ENCODE results near the gene ULBP3.
"Not testable (repeated sequence)": the region's sequence is repeated elsewhere in the genome, so short reads cannot be mapped to it uniquely, and the experiment has no call there.

The ULBP3 gene

GRCh38 chr6:150076196-150076893, 7.4 kb upstream of the ULBP3 start:
- Histone ChIP-seq H3K27me3 (replicated peaks; ENCODE audit: control insufficient read depth, insufficient read depth, low read length) (no peaks in the 10 kb centered on the region; the same call in 1 of the 2 replicates), H3K4me3 (replicated peaks; ENCODE audit: low read depth, low read length) (no peak overlapping the region), H3K36me3 (ENCODE audit: control insufficient read depth, insufficient read depth, low read length) (no peaks in the 10 kb centered on the region)
- DNase-seq (ENCODE audit: extremely low read depth, insufficient read length): no peak
- TF ChIP-seq CTCF (IDR thresholded peaks at IDR 0.05; ENCODE audit: insufficient read depth, low read length, poor library complexity, severe bottlenecking): no peak

- DNase-seq (ENCODE audit: extremely low read depth, insufficient read length): no peak
- Histone ChIP-seq H3K27me3 (replicated peaks; ENCODE audit: control insufficient read depth, insufficient read depth, low read length) (no peaks in the 10 kb centered on the region; the same call in 1 of the 2 replicates), H3K4me3 (replicated peaks; ENCODE audit: low read depth, low read length) (no peak overlapping the region), H3K36me3 (ENCODE audit: control insufficient read depth, insufficient read depth, low read length) (no peaks in the 10 kb centered on the region)
- no peak for TF ChIP-seq CTCF (IDR thresholded peaks at IDR 0.05; ENCODE audit: insufficient read depth, low read length, poor library complexity, severe bottlenecking)
These were observed 6.1 kb upstream of the ULBP3 start for GRCh38 chr6:150075034-150075421.

- H3K36me3 ChIP-seq (ENCODE audit: control insufficient read depth, insufficient read depth, low read length); H3K4me3 ChIP-seq (replicated peaks; ENCODE audit: low read depth, low read length); DNase-seq (ENCODE audit: extremely low read depth, insufficient read length): not testable (repeated sequence)
These were observed 5.6 kb upstream of the ULBP3 start for GRCh38 chr6:150074396-150075033.

GRCh38 chr6:150072201-150072600, 3.3 kb upstream of the ULBP3 start:
- no peak for DNase-seq (ENCODE audit: extremely low read depth, insufficient read length)

More at GRCh38 chr6:150074396-150075033, 5.6 kb upstream of the ULBP3 start:
- not testable (repeated sequence) for H3K27me3 ChIP-seq (replicated peaks; ENCODE audit: control insufficient read depth, insufficient read depth, low read length)

GRCh38 chr6:150070236-150070818, 1.4 kb upstream of the ULBP3 start:
- Histone ChIP-seq H3K36me3 (ENCODE audit: control insufficient read depth, insufficient read depth, low read length) (no peaks in the 10 kb centered on the region), H3K27me3 (replicated peaks; ENCODE audit: control insufficient read depth, insufficient read depth, low read length) (no peaks in the 10 kb centered on the region; the same call in none of the 2 replicates), H3K4me3 (replicated peaks; ENCODE audit: low read depth, low read length) (no peak overlapping the region)
- DNase-seq (ENCODE audit: extremely low read depth, insufficient read length): no peak
- TF ChIP-seq CTCF (IDR thresholded peaks at IDR 0.05; ENCODE audit: insufficient read depth, low read length, poor library complexity, severe bottlenecking): no peak

More at GRCh38 chr6:150072201-150072600, 3.3 kb upstream of the ULBP3 start:
- Histone ChIP-seq H3K36me3 (ENCODE audit: control insufficient read depth, insufficient read depth, low read length) (no peaks in the 10 kb centered on the region), H3K4me3 (replicated peaks; ENCODE audit: low read depth, low read length) (no peak overlapping the region), H3K27me3 (replicated peaks; ENCODE audit: control insufficient read depth, insufficient read depth, low read length) (no peaks in the 10 kb centered on the region; the same call in 1 of the 2 replicates)
- no peak for TF ChIP-seq CTCF (IDR thresholded peaks at IDR 0.05; ENCODE audit: insufficient read depth, low read length, poor library complexity, severe bottlenecking)

GRCh38 chr6:150069706-150070105, 785 bp upstream of the ULBP3 start:
- H3K36me3 ChIP-seq (ENCODE audit: control insufficient read depth, insufficient read depth, low read length): no peaks in the 10 kb centered on the region
- H3K27me3 ChIP-seq (replicated peaks; ENCODE audit: control insufficient read depth, insufficient read depth, low read length): no peaks in the 10 kb centered on the region; the same call in none of the 2 replicates
- DNase-seq (ENCODE audit: extremely low read depth, insufficient read length): no peak
- no peak overlapping the region for H3K4me3 ChIP-seq (replicated peaks; ENCODE audit: low read depth, low read length)
- TF ChIP-seq CTCF (IDR thresholded peaks at IDR 0.05; ENCODE audit: insufficient read depth, low read length, poor library complexity, severe bottlenecking): no peak
